NB4 (cell line): ENCODE measurements around the gene OR52H1.

ENCODE experiments used
- CTCF ChIP-seq: IDR thresholded peaks from one replicate; pipeline ENCODE4 v1.5.1; 2012; ENCODE audit warnings: low read depth, low read length
- MYC ChIP-seq: IDR thresholded peaks from 2 replicates; pipeline ENCODE4 v1.6.1; 2011; ENCODE audit warnings: low read depth, low read length
- POLR2A ChIP-seq: IDR thresholded peaks from 2 replicates; pipeline ENCODE4 v1.6.1; 2011; ENCODE audit warnings: mild to moderate bottlenecking; ENCODE audit not compliant: insufficient read length; ENCODE audit errors: extremely low read depth

GRCh38 chr11:5575152-5575551 lies 26.8 kb upstream of the OR52H1 start:
- TF ChIP-seq CTCF = no peak
- TF ChIP-seq POLR2A = no peak
- no peak for TF ChIP-seq MYC
